Right lobe of liver (tissue), 6 donors: Measurements from ENCODE around the gene FSTL5. TPM values are rescaled to one million over a fixed set of nuclear protein-coding genes. Genes with fewer than 3 reads are reported as not detected.
A peak's percentile ranks its signal among the peaks of the same experiment; 100 is the strongest.

Source experiments
- ATAC-seq, 4 donors: fragments of 200-7000 bp; cut with Tn5 transposase; one replicate each; pipeline ENCODE4 v1.9.1; 2020; ENCODE audit warnings: mild to moderate bottlenecking in 4 of 4, moderate library complexity in 4 of 4
- DNase-seq, 3 donors: peaks; one replicate each; pipeline ENCODE4 v3.0.0-alpha.2; 2020
- H3K27ac ChIP-seq, 3 donors: fragments of 200-600 bp; one replicate each; pipeline ENCODE4 v1.8.0; 2022
- H3K27me3 ChIP-seq, 2 donors: fragments of 200-600 bp; one replicate each; pipeline ENCODE4 v1.8.0; 2022
- H3K36me3 ChIP-seq, 4 donors: fragments of 200-600 bp; sonication (generic) in 1 of 4; one replicate each; pipeline versions ENCODE4 v1.5.1 to v1.8.0; 2017 to 2022; ENCODE audit warnings: control low read depth in 1 of 4
- H3K4me1 ChIP-seq, 4 donors: fragments of 200-600 bp; sonication (generic) in 1 of 4; one replicate each; pipeline versions ENCODE4 v1.5.1 to v1.8.0; 2017 to 2022; ENCODE audit warnings: control low read depth in 1 of 4
- H3K4me3 ChIP-seq, 3 donors: fragments of 200-600 bp; one replicate each; pipeline ENCODE4 v1.8.0; 2022
- H3K9me3 ChIP-seq, 4 donors: fragments of 200-600 bp; sonication (generic) in 1 of 4; one replicate each; pipeline versions ENCODE4 v1.5.1 to v1.8.0; 2017 to 2022; ENCODE audit warnings: control low read depth in 1 of 4
- CTCF ChIP-seq, 4 donors: fragments of 200-600 bp in 3 of 4; fragments of 450-650 bp in 1 of 4; IDR thresholded peaks; one replicate each; pipeline versions ENCODE4 v1.5.1 to v1.8.0; 2016 to 2022; ENCODE audit warnings: antibody characterized with exemption in 4 of 4, mild to moderate bottlenecking in 2 of 4
- POLR2A ChIP-seq: fragments of 450-650 bp; IDR thresholded peaks from one replicate; pipeline ENCODE4 v1.6.1; 2017; ENCODE audit warnings: antibody characterized with exemption, mild to moderate bottlenecking
- WGBS: methylation state at CpG from one replicate; pipeline ENCODE4 v1.1.6; 2018; ENCODE audit warnings: low coverage, low lambda C conversion rate; ENCODE audit not compliant: insufficient coverage; ENCODE audit errors: missing lambda C conversion rate; 5-methylcytosine and 5-hydroxymethylcytosine counted together
- intact Hi-C, 2 donors: fragments of 100-400 bp; cut with DNase I; formaldehyde crosslinking; loops; one replicate each; pipeline versions ENCODE4 v1.11.2 to v1.14.1; 2022
- total RNA-seq, 6 experiments: library from RNA; depleted of rRNA in 2 of 6; stranded (reverse); fragments of >200 nt in 2 of 6; fragmentation: NEBNext Ultra II Directional in 3 of 6; extraction: Animal tissue kit (Norgen Biotek cat#: 25700) in 3 of 6; gene quantifications; one replicate each; pipeline versions ENCODE4 v1.1.0 to v1.2.4, GENCODE V29; 2016 to 2023
- donor health status: DM: no; HTN: yes; CAD: no.
- donor health status: DM: no; HTN: no; CAD: no.
- donor health status: DM: no; HTN: no; CAD: no.
- donor health status: DM: no; HTN: yes; CAD: no.
- donor health status: DM: no; HTN: yes; CAD: no.

FSTL5 gene
- total RNA-seq, 6 experiments from 2014 or later = 0.12 to 0.95 TPM; not detected in 4

- Histone ChIP-seq H3K4me1 (no peaks in the 10 kb centered on the region), H3K4me3 (no peak overlapping the region), H3K36me3 (no peaks in the 10 kb centered on the region), H3K27ac (no peak overlapping the region), H3K27me3 (no peaks in the 10 kb centered on the region), H3K9me3 (no peaks in the 10 kb centered on the region)
- DNase-seq (no peak), ATAC-seq (no peak)
- TF ChIP-seq CTCF (IDR thresholded peaks at IDR 0.05) = no peak
- no peak for TF ChIP-seq POLR2A
- WGBS = 68% methylated on average over 2 of the region's 2 CpGs
- intact Hi-C loops = no loop called here
Measured at GRCh38 chr4:161728929-161729328, 434.9 kb downstream of the FSTL5 start.

- DNase-seq = no peak
- Histone ChIP-seq H3K27ac (no peak overlapping the region), H3K9me3 (no peaks in the 10 kb centered on the region), H3K36me3 (no peaks in the 10 kb centered on the region), H3K27me3 (no peaks in the 10 kb centered on the region), H3K4me3 (no peak overlapping the region), H3K4me1 (peaks cover 0 to 6% (median 0%) of the 10 kb centered on the region in 4 donors)
- intact Hi-C loops = no loop called here
- ATAC-seq = no peak
- no peak for TF ChIP-seq POLR2A
- TF ChIP-seq CTCF (IDR thresholded peaks at IDR 0.05) = no peak
Measured at GRCh38 chr4:161721947-161722346, 441.9 kb downstream of the FSTL5 start.

GRCh38 chr4:161717084-161717483 lies 446.7 kb downstream of the FSTL5 start:
- Histone ChIP-seq H3K27ac (no peak overlapping the region), H3K4me1 (peaks cover 0 to 8% (median 0%) of the 10 kb centered on the region in 4 donors), H3K4me3 (no peak overlapping the region), H3K9me3 (no peaks in the 10 kb centered on the region), H3K36me3 (no peaks in the 10 kb centered on the region), H3K27me3 (no peaks in the 10 kb centered on the region)
- 17% methylated on average over 1 of the region's 1 CpG for WGBS
- DNase-seq = no peak
- intact Hi-C loops = no loop called here
- TF ChIP-seq POLR2A (no peak), CTCF (IDR thresholded peaks at IDR 0.05) (no peak)
- ATAC-seq = peak in 3 of 4 donors; percentile 38 to 60 (median 59)

- H3K27ac ChIP-seq = no peak overlapping the region
- ATAC-seq = no peak
- 81% methylated on average over 1 of the region's 1 CpG for WGBS
- no peak for DNase-seq
- H3K36me3 ChIP-seq = no peaks in the 10 kb centered on the region
- intact Hi-C loops = no loop called here
- no peaks in the 10 kb centered on the region for H3K9me3 ChIP-seq
- TF ChIP-seq CTCF (IDR thresholded peaks at IDR 0.05) = no peak
- no peak for TF ChIP-seq POLR2A
- no peak overlapping the region for H3K4me3 ChIP-seq
- H3K27me3 ChIP-seq = no peaks in the 10 kb centered on the region
- H3K4me1 ChIP-seq = peaks cover 0 to 8% (median 0%) of the 10 kb centered on the region in 4 donors
Measured at GRCh38 chr4:161714931-161715330, 448.9 kb downstream of the FSTL5 start.
